ENCODE measurements around the gene IRF4.
"Not testable (repeated sequence)": the region's sequence is repeated elsewhere in the genome, so short reads cannot be mapped to it uniquely, and the experiment has no call there.

IRF4 gene

DNA sequence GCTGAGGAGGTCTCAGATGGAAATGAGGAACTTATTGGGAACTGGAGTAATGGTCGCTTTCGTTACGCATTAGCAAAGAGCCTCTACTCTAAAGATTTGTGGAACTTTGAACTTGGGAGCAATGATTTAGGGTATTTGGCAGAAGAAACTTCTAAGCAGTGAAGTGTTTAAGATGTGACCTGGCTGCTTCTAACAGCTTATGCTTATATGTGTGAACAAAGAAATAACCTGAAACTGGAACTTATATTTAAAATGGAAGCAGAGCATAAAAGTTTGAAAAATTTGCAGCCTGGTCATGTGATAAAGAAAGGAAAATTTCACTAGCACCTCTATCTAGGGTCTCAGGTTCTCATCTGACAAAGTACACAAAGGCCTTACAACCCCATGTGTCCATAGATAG, 23.5 kb downstream of the IRF4 start:
- TF ChIP-seq, protein P1, sequence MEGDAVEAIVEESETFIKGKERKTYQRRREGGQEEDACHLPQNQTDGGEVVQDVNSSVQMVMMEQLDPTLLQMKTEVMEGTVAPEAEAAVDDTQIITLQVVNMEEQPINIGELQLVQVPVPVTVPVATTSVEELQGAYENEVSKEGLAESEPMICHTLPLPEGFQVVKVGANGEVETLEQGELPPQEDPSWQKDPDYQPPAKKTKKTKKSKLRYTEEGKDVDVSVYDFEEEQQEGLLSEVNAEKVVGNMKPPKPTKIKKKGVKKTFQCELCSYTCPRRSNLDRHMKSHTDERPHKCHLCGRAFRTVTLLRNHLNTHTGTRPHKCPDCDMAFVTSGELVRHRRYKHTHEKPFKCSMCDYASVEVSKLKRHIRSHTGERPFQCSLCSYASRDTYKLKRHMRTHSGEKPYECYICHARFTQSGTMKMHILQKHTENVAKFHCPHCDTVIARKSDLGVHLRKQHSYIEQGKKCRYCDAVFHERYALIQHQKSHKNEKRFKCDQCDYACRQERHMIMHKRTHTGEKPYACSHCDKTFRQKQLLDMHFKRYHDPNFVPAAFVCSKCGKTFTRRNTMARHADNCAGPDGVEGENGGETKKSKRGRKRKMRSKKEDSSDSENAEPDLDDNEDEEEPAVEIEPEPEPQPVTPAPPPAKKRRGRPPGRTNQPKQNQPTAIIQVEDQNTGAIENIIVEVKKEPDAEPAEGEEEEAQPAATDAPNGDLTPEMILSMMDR (conservative IDR thresholded peaks at IDR 0.05; ENCODE audit: low read depth, low read length) = no peak
- no peak for DNase-seq (ENCODE audit: low read depth)
- no peak overlapping the region for H3K4me3 ChIP-seq (ENCODE audit: low read length)

DNA sequence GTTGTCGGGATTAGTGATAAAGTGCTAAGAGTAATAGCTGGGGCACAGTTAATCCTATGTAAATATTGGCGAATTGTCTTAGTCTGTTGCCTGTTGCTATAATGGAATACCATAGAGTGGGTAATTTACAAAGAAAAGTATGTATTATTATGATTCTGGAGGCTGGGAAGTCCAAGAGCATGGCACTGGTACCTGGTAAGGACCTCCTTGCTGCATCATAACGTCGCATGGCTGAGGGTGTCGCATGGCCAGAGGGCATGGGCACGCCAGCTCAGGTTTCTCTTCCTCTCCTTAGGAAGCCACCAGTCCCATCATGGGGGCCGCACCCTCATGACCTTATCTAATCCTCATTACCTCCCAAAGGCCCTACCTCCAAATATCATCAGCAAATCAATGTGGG, 29.7 kb downstream of the IRF4 start:
- no peak for DNase-seq (ENCODE audit: low read depth)
- no peak overlapping the region for H3K4me3 ChIP-seq (ENCODE audit: low read length)
- TF ChIP-seq, protein P1 (conservative IDR thresholded peaks at IDR 0.05; ENCODE audit: low read depth, low read length) = no peak

DNA sequence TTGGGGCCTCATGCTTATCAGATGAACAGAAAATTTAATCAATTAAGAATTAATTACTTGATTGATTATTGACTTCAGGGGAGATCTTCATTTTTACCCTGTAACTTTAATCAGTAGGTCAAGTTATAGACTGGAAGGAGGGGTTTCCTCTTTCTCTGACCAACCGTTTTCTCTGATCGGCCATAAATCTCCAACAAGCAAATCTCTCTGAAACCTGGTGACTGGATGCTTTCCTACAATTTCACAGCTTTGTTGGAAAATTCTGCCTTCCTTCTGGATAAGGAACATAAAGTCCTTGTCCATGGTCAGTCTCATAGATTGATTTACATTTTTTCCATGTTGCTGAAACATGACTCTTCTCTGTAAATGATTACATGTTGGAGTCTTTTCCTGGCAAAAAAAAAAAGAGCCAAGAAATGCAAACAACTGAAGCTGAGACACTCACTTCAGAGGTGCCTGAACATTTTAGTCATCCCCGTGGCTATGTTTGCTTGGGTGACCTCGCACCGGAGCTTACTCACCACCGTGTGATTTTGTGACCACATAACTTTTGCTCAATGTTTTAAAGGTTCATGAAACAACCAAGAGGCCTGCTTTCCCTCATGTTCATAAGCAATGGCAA, 31.0 kb downstream of the IRF4 start:
- no peak overlapping the region for H3K4me3 ChIP-seq (ENCODE audit: low read length)
- peak; percentile 73 for DNase-seq (ENCODE audit: low read depth)
- TF ChIP-seq, protein P1 (conservative IDR thresholded peaks at IDR 0.05; ENCODE audit: low read depth, low read length) = no peak

DNA sequence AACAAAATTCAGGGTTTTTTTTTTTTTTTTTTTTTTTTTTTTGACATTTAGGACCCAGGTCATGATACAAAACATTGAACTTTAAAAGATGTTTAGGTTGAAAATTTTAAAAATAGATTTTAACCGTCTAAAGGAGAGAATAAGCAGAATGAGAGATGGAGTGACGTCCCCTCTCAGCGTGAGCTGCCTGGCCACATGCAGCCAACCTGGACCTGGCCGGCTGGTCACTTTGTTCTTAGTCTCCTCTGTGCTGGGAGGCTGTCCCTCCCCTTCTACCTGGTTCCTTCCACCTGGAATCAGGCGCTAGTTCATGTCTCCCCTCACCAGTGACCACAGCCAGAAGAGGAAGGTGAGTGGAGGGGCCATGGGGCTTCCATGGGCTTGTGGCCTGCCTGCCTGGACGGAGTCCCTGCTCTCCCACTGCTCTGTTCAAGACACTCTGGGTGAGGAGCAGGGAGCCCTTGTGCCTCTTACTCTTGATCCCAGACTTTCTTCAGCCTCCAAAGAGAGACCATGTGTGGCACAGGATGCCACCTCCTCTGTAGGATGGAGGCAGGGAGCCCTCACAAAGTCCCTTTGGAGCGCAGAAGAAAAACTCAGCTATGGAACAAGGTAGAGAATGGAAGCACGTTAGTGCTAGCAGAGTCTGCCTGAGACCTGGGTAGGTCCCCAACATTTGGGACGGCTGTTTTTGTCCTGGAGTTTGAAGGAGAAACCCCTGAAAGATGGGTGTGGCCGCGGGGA, 31.7 kb downstream of the IRF4 start:
- no peak overlapping the region for H3K4me3 ChIP-seq (ENCODE audit: low read length)
- TF ChIP-seq, protein P1 (conservative IDR thresholded peaks at IDR 0.05; ENCODE audit: low read depth, low read length) = no peak
- no peak for DNase-seq (ENCODE audit: low read depth)

DNA sequence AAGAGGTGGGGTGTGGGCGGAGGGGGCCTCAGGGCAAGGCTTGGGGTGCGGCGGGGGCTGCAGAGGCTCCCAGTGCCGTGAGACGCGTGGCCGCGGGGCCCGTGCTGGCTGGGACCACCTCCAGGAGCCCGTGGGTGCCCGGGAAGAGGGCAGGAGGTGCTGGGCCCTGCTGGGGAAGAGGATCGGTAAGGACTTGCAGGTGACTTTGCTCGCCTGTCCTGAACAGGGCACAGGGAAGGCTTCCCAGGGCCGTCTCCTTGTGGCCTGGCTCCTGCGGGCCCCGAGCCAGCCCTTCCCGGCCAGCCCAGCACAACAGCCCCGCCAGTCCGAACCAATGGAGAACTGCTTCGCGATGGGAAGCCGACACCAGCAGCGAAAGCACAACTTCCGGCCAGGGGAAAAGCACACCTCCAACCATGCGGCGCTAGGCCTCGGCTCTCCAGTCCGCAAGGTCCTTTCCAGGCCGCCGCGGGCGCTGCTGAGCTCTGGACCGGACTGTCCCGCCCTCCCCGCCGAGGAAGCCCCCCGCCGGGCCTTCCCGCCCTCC, 32.3 kb downstream of the IRF4 start:
- no peak for DNase-seq (ENCODE audit: low read depth)

DNA sequence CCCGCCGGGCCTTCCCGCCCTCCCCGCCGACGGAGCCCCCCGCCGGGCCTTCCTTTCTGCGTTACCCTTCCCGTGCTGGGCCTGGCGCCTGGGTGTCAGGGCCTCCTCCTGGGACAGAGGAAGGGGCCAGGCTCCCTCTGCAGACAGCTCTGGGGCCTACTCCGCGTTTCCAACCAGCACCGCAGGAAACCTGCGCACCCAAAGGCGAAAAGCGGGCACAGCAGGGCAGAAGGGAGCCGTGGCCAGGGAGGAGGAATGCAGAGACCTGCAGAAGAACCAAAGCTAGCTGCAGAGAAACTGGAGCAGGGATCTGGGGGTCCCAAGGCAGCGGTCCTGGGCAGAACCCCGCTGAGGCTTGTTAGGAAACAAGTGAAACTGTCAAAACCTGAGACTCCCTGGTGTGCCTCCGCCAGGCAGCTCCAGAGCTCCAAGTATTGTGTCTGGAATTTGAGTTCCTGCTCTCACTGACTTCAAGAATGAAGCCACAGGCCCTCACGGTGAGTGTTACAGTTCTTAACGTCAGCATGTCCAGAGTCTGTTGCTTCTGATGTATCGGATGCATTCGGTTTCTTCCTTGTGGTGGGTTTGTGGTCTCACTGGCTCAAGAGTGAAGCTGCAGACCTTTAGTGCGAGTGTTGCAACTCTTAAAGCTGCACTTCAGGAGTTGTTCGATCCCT, 33.3 kb downstream of the IRF4 start:
- DNase-seq (ENCODE audit: low read depth) = no peak
- TF ChIP-seq, protein P1 (conservative IDR thresholded peaks at IDR 0.05; ENCODE audit: low read depth, low read length) = no peak

More for the DNA sequence above, 32.3 kb downstream of the IRF4 start:
- TF ChIP-seq, protein P1 (conservative IDR thresholded peaks at IDR 0.05; ENCODE audit: low read depth, low read length) = no peak
- H3K4me3 ChIP-seq (ENCODE audit: low read length) = no peak overlapping the region

DNA sequence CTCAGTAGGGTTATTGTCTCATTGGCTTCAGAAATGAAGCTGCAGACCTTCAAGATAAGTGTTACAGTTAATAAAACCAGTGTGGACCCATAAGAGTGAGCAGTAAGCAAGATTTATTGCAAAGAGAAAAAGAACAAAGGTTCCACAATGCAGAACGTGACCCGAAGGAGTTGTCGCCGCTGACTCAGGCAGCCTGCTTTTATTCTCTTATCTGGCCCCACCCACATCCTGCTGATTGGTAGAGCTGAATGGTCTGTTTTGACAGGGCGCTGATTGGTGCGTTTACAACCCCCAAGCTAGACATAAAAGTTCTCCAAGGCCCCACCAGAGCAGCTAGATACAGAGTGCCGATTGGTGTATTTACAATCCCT, 33.9 kb downstream of the IRF4 start:
- not testable (repeated sequence) for DNase-seq (ENCODE audit: low read depth); H3K4me3 ChIP-seq (ENCODE audit: low read length)

More for the DNA sequence above, 33.3 kb downstream of the IRF4 start:
- H3K4me3 ChIP-seq (ENCODE audit: low read length) = no peak overlapping the region

DNA sequence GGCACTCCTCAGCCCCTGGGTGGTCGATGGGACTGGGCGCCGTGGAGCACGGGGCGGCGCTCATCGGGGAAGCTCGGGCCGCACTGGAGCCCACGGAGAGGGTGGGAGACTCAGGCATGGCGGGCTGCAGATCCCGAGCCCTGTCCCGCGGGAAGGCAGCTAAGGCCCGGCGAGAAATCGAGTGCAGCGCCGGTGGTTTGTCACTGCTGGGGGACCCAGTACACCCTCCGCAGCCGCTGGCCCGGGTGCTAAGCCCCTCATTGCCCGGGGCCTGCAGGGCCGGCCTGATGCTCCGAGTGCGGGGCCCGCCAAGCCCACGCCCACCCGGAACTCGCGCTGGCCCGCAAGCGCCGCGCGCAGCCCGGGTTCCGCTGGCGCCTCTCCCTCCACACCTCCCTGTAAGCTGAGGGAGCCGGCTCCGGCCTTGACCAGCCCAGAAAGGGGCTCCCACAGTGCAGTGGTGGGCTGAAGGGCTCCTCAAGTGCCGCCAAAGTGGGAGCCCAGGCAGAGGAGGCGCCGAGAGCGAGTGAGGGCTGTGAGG, 34.7 kb downstream of the IRF4 start:
- not testable (repeated sequence) for H3K4me3 ChIP-seq (ENCODE audit: low read length); DNase-seq (ENCODE audit: low read depth)

All from retinal pigment epithelial cell (primary cell).